ENCODE data around the gene DCUN1D5. TPM values are rescaled to one million over a fixed set of nuclear protein-coding genes. Genes with fewer than 3 reads are reported as not detected.
A peak's percentile ranks its signal among the peaks of the same experiment; 100 is the strongest.
"Not testable (repeated sequence)": the region's sequence is repeated elsewhere in the genome, so short reads cannot be mapped to it uniquely, and the experiment has no call there.

DCUN1D5 gene
- total RNA-seq, 1 experiment from 2014 or later: 54.2 TPM

- in situ Hi-C loops (cut with HindIII; ENCODE audit: low pct_unique_long_range_greater_than_20kb, low sequenced_read_pairs): no loop called here
- DNase-seq (ENCODE audit: low read depth, low spot score): no peak
These were observed 21.8 kb downstream of the DCUN1D5 start for GRCh38 chr11:103070142-103070541.

GRCh38 chr11:103069367-103069766, 22.6 kb downstream of the DCUN1D5 start:
- in situ Hi-C loops (cut with HindIII; ENCODE audit: low pct_unique_long_range_greater_than_20kb, low sequenced_read_pairs): no loop called here
- no peak for DNase-seq (ENCODE audit: low read depth, low spot score)

- in situ Hi-C loops (cut with HindIII; ENCODE audit: low pct_unique_long_range_greater_than_20kb, low sequenced_read_pairs): no loop called here
- no peak for DNase-seq (ENCODE audit: low read depth, low spot score)
These were observed 24.8 kb downstream of the DCUN1D5 start for GRCh38 chr11:103067118-103067517.

GRCh38 chr11:103061656-103062055, 30.3 kb downstream of the DCUN1D5 start:
- in situ Hi-C loops (cut with HindIII; ENCODE audit: low pct_unique_long_range_greater_than_20kb, low sequenced_read_pairs): no loop called here
- DNase-seq (ENCODE audit: low read depth, low spot score): no peak

- peak; percentile 59 for DNase-seq (ENCODE audit: low read depth, low spot score)
- in situ Hi-C loops (cut with HindIII; ENCODE audit: low pct_unique_long_range_greater_than_20kb, low sequenced_read_pairs): no loop called here
These were observed 36.6 kb downstream of the DCUN1D5 start for GRCh38 chr11:103055221-103055890.

- no peak for DNase-seq (ENCODE audit: low read depth, low spot score)
- in situ Hi-C loops (cut with HindIII; ENCODE audit: low pct_unique_long_range_greater_than_20kb, low sequenced_read_pairs): no loop called here
These were observed 38.0 kb downstream of the DCUN1D5 start for GRCh38 chr11:103053997-103054396.

- no peak for DNase-seq (ENCODE audit: low read depth, low spot score)
- in situ Hi-C loops (cut with HindIII; ENCODE audit: low pct_unique_long_range_greater_than_20kb, low sequenced_read_pairs): no loop called here
These were observed 40.0 kb downstream of the DCUN1D5 start for GRCh38 chr11:103051981-103052380.

GRCh38 chr11:103051151-103051801, 40.7 kb downstream of the DCUN1D5 start:
- in situ Hi-C loops (cut with HindIII; ENCODE audit: low pct_unique_long_range_greater_than_20kb, low sequenced_read_pairs): no loop called here
- no peak for DNase-seq (ENCODE audit: low read depth, low spot score)

GRCh38 chr11:103050351-103050750, 41.6 kb downstream of the DCUN1D5 start:
- in situ Hi-C loops (cut with HindIII; ENCODE audit: low pct_unique_long_range_greater_than_20kb, low sequenced_read_pairs): no loop called here
- no peak for DNase-seq (ENCODE audit: low read depth, low spot score)

GRCh38 chr11:103047837-103048236, 44.1 kb downstream of the DCUN1D5 start:
- in situ Hi-C loops (cut with HindIII; ENCODE audit: low pct_unique_long_range_greater_than_20kb, low sequenced_read_pairs): no loop called here
- no peak for DNase-seq (ENCODE audit: low read depth, low spot score)

- in situ Hi-C loops (cut with HindIII; ENCODE audit: low pct_unique_long_range_greater_than_20kb, low sequenced_read_pairs): no loop called here
- no peak for DNase-seq (ENCODE audit: low read depth, low spot score)
These were observed 47.9 kb downstream of the DCUN1D5 start for GRCh38 chr11:103043826-103044678.

GRCh38 chr11:103042161-103042560, 49.8 kb downstream of the DCUN1D5 start:
- in situ Hi-C loops (cut with HindIII; ENCODE audit: low pct_unique_long_range_greater_than_20kb, low sequenced_read_pairs): no loop called here
- DNase-seq (ENCODE audit: low read depth, low spot score): no peak

GRCh38 chr11:103035791-103036434, 56.0 kb downstream of the DCUN1D5 start:
- in situ Hi-C loops (cut with HindIII; ENCODE audit: low pct_unique_long_range_greater_than_20kb, low sequenced_read_pairs): no loop called here

GRCh38 chr11:103035216-103035615, 56.7 kb downstream of the DCUN1D5 start:
- in situ Hi-C loops (cut with HindIII; ENCODE audit: low pct_unique_long_range_greater_than_20kb, low sequenced_read_pairs): no loop called here
- DNase-seq (ENCODE audit: low read depth, low spot score): no peak

More at GRCh38 chr11:103035791-103036434, 56.0 kb downstream of the DCUN1D5 start:
- DNase-seq (ENCODE audit: low read depth, low spot score): peak; percentile 76

GRCh38 chr11:103031834-103032233, 60.1 kb downstream of the DCUN1D5 start:
- no peak for DNase-seq (ENCODE audit: low read depth, low spot score)
- in situ Hi-C loops (cut with HindIII; ENCODE audit: low pct_unique_long_range_greater_than_20kb, low sequenced_read_pairs): no loop called here

- in situ Hi-C loops (cut with HindIII; ENCODE audit: low pct_unique_long_range_greater_than_20kb, low sequenced_read_pairs): no loop called here
- DNase-seq (ENCODE audit: low read depth, low spot score): no peak
These were observed 62.6 kb downstream of the DCUN1D5 start for GRCh38 chr11:103029401-103029800.

- in situ Hi-C loops (cut with HindIII; ENCODE audit: low pct_unique_long_range_greater_than_20kb, low sequenced_read_pairs); DNase-seq (ENCODE audit: low read depth, low spot score): not testable (repeated sequence)
These were observed 63.5 kb downstream of the DCUN1D5 start for GRCh38 chr11:103028304-103029020.

All from SK-MEL-5 (cell line).